ENCODE results near the gene MMUT. TPM values are rescaled to one million over a fixed set of nuclear protein-coding genes. Genes with fewer than 3 reads are reported as not detected.

Gene MMUT
- total RNA-seq, 3 donors from 2014 or later (not counting 1 experiment from before 2014, with no cell fraction given), result 6.0 to 7.2 (median 7.1) TPM

- intact Hi-C loops (cut with micrococcal nuclease), result no loop called here
Measured at GRCh38 chr6:49462071-49462470, 982 bp downstream of the MMUT start.

GRCh38 chr6:49457771-49458170 lies 5.3 kb downstream of the MMUT start:
- Histone ChIP-seq H3K4me1 (ENCODE audit: control insufficient read depth, insufficient read depth, low read length) (peaks cover 5% of the 10 kb centered on the region), H3K27me3 (ENCODE audit: control insufficient read depth, insufficient read depth, low read length) (no peaks in the 10 kb centered on the region), H3K4me3 (ENCODE audit: low read length) (no peak overlapping the region), H3K27ac (ENCODE audit: low read length) (no peak overlapping the region), H3K36me3 (ENCODE audit: control insufficient read depth, insufficient read depth, low read length) (peaks cover 20% of the 10 kb centered on the region), H3K9me3 (ENCODE audit: control insufficient read depth, insufficient read depth, low read length) (no peaks in the 10 kb centered on the region)
- no peak for DNase-seq
- Mint-ChIP-seq H3K27ac (no peak overlapping the region), H3K27me3 (ENCODE audit: low read depth in 2 of 2) (no peaks in the 10 kb centered on the region), H3K36me3 (no peaks in the 10 kb centered on the region), H3K4me3 (no peak overlapping the region), H3K4me1 (peaks cover 19 to 39% of the 10 kb centered on the region in 2 donors), H3K9me3 (no peaks in the 10 kb centered on the region)
- ATAC-seq, result no peak
- intact Hi-C loops (cut with micrococcal nuclease), result no loop called here
- WGBS (ENCODE audit: insufficient coverage), result 86% methylated on average over 3 of the region's 4 CpGs
- TF ChIP-seq CTCF (IDR thresholded peaks at IDR 0.05), result no peak

More at GRCh38 chr6:49462071-49462470, 982 bp downstream of the MMUT start:
- DNase-seq (peak in 1 of 2 donors; percentile 23), ATAC-seq (no peak)
- no peak for TF ChIP-seq CTCF (IDR thresholded peaks at IDR 0.05)
- H3K36me3 Mint-ChIP-seq, result no peaks in the 10 kb centered on the region
- peak overlapping the region; percentile 98 for H3K4me3 Mint-ChIP-seq
- Histone ChIP-seq H3K36me3 (ENCODE audit: control insufficient read depth, insufficient read depth, low read length) (peaks cover 13% of the 10 kb centered on the region), H3K27ac (ENCODE audit: low read length) (no peak overlapping the region), H3K4me1 (ENCODE audit: control insufficient read depth, insufficient read depth, low read length) (peaks cover 12% of the 10 kb centered on the region), H3K9me3 (ENCODE audit: control insufficient read depth, insufficient read depth, low read length) (no peaks in the 10 kb centered on the region), H3K27me3 (ENCODE audit: control insufficient read depth, insufficient read depth, low read length) (no peaks in the 10 kb centered on the region), H3K4me3 (ENCODE audit: low read length) (no peak overlapping the region)
- no peaks in the 10 kb centered on the region for H3K27me3 Mint-ChIP-seq (ENCODE audit: low read depth in 2 of 2)
- peaks cover 40 to 55% of the 10 kb centered on the region in 2 donors for H3K4me1 Mint-ChIP-seq
- 34% methylated on average over 2 of the region's 3 CpGs for WGBS (ENCODE audit: insufficient coverage)
- peak overlapping the region; percentile 93 to 97 for H3K27ac Mint-ChIP-seq
- no peaks in the 10 kb centered on the region for H3K9me3 Mint-ChIP-seq

- Mint-ChIP-seq H3K27ac (no peak overlapping the region), H3K9me3 (no peaks in the 10 kb centered on the region), H3K4me3 (no peak overlapping the region), H3K4me1 (peaks cover 4 to 25% of the 10 kb centered on the region in 2 donors), H3K36me3 (no peaks in the 10 kb centered on the region), H3K27me3 (ENCODE audit: low read depth in 2 of 2) (no peaks in the 10 kb centered on the region)
- TF ChIP-seq CTCF (IDR thresholded peaks at IDR 0.05), result no peak
- Histone ChIP-seq H3K4me1 (ENCODE audit: control insufficient read depth, insufficient read depth, low read length) (no peaks in the 10 kb centered on the region), H3K9me3 (ENCODE audit: control insufficient read depth, insufficient read depth, low read length) (no peaks in the 10 kb centered on the region), H3K27ac (ENCODE audit: low read length) (no peak overlapping the region), H3K27me3 (ENCODE audit: control insufficient read depth, insufficient read depth, low read length) (no peaks in the 10 kb centered on the region), H3K4me3 (ENCODE audit: low read length) (no peak overlapping the region), H3K36me3 (ENCODE audit: control insufficient read depth, insufficient read depth, low read length) (peaks cover 32% of the 10 kb centered on the region)
- intact Hi-C loops (cut with micrococcal nuclease), result no loop called here
- 87% methylated on average over 3 of the region's 3 CpGs for WGBS (ENCODE audit: insufficient coverage)
- DNase-seq (no peak), ATAC-seq (no peak)
Measured at GRCh38 chr6:49454787-49455709, 8.0 kb downstream of the MMUT start.

All from natural killer cell (primary cell).